ENCODE measurements around the gene KLF11.
"Not testable (repeated sequence)": the region's sequence is repeated elsewhere in the genome, so short reads cannot be mapped to it uniquely, and the experiment has no call there.

Gene KLF11

GRCh38 chr2:10009811-10010781, 33.3 kb upstream of the KLF11 start:
- no peak for DNase-seq (ENCODE audit: low spot score)

GRCh38 chr2:10010861-10011605, 32.3 kb upstream of the KLF11 start:
- DNase-seq (ENCODE audit: low spot score) = not testable (repeated sequence)

GRCh38 chr2:10011606-10012325, 31.6 kb upstream of the KLF11 start:
- DNase-seq (ENCODE audit: low spot score) = not testable (repeated sequence)

- DNase-seq (ENCODE audit: low spot score) = not testable (repeated sequence)
Measured at GRCh38 chr2:10012366-10012962, 30.9 kb upstream of the KLF11 start.

GRCh38 chr2:10012963-10013461, 30.3 kb upstream of the KLF11 start:
- DNase-seq (ENCODE audit: low spot score) = no peak

GRCh38 chr2:10013651-10014417, 29.5 kb upstream of the KLF11 start:
- not testable (repeated sequence) for DNase-seq (ENCODE audit: low spot score)

GRCh38 chr2:10014418-10015190, 28.7 kb upstream of the KLF11 start:
- DNase-seq (ENCODE audit: low spot score) = no peak

GRCh38 chr2:10015376-10015989, 27.9 kb upstream of the KLF11 start:
- DNase-seq (ENCODE audit: low spot score) = not testable (repeated sequence)

GRCh38 chr2:10016001-10016801, 27.1 kb upstream of the KLF11 start:
- DNase-seq (ENCODE audit: low spot score) = no peak

- no peak for DNase-seq (ENCODE audit: low spot score)
Measured at GRCh38 chr2:10016802-10017258, 26.5 kb upstream of the KLF11 start.

- DNase-seq (ENCODE audit: low spot score) = no peak
Measured at GRCh38 chr2:10017313-10017941, 25.9 kb upstream of the KLF11 start.

- DNase-seq (ENCODE audit: low spot score) = no peak
Measured at GRCh38 chr2:10019174-10019573, 24.2 kb upstream of the KLF11 start.

GRCh38 chr2:10019602-10020400, 23.5 kb upstream of the KLF11 start:
- DNase-seq (ENCODE audit: low spot score) = no peak

- no peak for DNase-seq (ENCODE audit: low spot score)
Measured at GRCh38 chr2:10022041-10022421, 21.3 kb upstream of the KLF11 start.

- no peak for DNase-seq (ENCODE audit: low spot score)
Measured at GRCh38 chr2:10022445-10022844, 20.9 kb upstream of the KLF11 start.

- no peak for DNase-seq (ENCODE audit: low spot score)
Measured at GRCh38 chr2:10022966-10023662, 20.2 kb upstream of the KLF11 start.
